ENCODE data around the gene TTBK1.

Gene TTBK1

GRCh38 chr6:43335469-43335868, 92.2 kb downstream of the TTBK1 start:
- H3K4me1 Mint-ChIP-seq (ENCODE audit: low read depth), result peaks cover 14% of the 10 kb centered on the region
- H3K4me3 Mint-ChIP-seq, result no peak overlapping the region
- H3K9me3 Mint-ChIP-seq (ENCODE audit: low read depth), result no peaks in the 10 kb centered on the region
- H3K36me3 Mint-ChIP-seq, result peaks cover 16% of the 10 kb centered on the region
- H3K27ac Mint-ChIP-seq, result no peak overlapping the region
- H3K27me3 Mint-ChIP-seq, result no peaks in the 10 kb centered on the region

GRCh38 chr6:43336382-43336781, 93.1 kb downstream of the TTBK1 start:
- Mint-ChIP-seq H3K4me3 (no peak overlapping the region), H3K27me3 (no peaks in the 10 kb centered on the region), H3K9me3 (ENCODE audit: low read depth) (no peaks in the 10 kb centered on the region), H3K4me1 (ENCODE audit: low read depth) (peaks cover 9% of the 10 kb centered on the region), H3K36me3 (peaks cover 16% of the 10 kb centered on the region), H3K27ac (no peak overlapping the region)
